Measurements from ENCODE around the gene TPST2.
A peak's percentile ranks its signal among the peaks of the same experiment; 100 is the strongest.

DNA sequence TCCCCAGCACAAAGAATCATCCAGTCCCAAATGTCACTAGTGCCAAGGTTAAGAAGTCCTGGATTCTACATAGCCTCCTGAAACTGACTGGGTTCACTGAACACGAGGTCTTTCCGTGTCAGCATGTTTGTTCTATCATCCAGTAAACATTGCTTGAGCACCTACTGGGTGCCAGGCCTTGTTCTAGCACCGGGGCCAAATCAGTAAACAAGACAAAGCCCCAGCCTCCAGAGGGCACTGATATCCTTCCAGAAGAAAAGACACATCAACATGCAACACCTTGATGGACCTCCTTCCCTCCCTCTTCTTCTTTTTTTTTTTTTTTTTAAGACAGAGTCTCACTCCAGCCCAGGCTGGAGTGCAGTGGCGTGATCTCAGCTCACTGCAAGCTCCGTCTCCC, 26.9 kb downstream of the TPST2 start:
- no peak for TF ChIP-seq EZH2phosphoT487 (IDR thresholded peaks at IDR 0.05; ENCODE audit: borderline replicate concordance, low read length)
- TF ChIP-seq, protein P1, sequence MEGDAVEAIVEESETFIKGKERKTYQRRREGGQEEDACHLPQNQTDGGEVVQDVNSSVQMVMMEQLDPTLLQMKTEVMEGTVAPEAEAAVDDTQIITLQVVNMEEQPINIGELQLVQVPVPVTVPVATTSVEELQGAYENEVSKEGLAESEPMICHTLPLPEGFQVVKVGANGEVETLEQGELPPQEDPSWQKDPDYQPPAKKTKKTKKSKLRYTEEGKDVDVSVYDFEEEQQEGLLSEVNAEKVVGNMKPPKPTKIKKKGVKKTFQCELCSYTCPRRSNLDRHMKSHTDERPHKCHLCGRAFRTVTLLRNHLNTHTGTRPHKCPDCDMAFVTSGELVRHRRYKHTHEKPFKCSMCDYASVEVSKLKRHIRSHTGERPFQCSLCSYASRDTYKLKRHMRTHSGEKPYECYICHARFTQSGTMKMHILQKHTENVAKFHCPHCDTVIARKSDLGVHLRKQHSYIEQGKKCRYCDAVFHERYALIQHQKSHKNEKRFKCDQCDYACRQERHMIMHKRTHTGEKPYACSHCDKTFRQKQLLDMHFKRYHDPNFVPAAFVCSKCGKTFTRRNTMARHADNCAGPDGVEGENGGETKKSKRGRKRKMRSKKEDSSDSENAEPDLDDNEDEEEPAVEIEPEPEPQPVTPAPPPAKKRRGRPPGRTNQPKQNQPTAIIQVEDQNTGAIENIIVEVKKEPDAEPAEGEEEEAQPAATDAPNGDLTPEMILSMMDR (IDR thresholded peaks at IDR 0.05; ENCODE audit: low read depth, low read length, poor library complexity, severe bottlenecking) = peak; percentile 30
